GM03348 (cell line): ENCODE data around the gene COL5A1.

ENCODE experiments used
- DNase-seq: peaks from one replicate; pipeline ENCODE4 v3.0.0; 2012; ENCODE audit warnings: low spot score

The COL5A1 gene

DNA sequence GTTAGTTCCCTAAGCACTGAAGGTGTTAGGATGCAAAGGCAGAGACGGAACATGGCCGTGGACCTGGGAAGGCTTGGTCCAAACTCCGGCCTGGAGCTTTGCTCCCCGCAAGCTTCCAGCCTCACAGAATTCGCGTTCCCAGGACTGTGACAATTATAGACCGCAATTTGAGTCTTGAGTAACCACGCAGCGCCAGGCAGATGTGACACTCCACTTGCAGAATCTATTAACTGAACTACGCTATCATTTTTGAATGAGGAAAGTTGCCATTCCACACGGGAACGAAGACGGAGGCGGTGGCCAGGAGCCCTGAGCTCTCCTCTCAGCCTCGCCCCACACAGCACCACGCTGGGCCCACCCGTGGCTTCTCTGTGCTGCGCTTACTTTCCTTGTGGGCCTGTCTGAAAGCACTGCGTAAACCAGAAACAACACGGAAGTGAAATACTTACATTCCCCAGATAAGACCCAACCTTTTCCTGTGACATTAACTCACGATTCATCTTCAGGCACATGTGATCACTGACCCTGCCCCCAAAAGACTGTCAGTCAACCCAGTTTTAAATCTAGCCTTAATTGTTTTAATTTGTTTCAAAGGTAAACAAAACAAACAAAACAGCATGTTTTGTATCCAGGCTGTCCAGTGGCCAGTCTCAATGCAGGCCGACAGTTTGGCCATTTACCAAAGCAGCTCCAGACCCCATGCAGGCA is 16.1 kb upstream of the COL5A1 start:
- DNase-seq, result no peak

DNA sequence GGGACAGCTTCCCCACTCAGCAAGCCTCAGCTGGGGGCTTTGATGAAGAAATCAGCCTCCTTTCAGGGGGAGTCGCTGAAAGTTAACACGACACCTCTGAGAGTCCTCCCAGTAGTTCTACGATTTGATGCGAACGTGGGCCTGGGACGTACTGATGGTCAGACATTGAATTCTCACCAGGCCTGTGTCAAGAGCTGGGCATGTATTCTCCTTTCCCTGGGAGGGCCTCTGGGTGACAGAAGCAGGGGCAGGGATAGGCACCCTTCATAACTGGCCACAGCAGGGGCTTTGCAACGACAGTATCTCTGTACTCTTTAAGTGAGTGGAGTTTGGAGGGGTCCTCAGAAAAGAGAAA is 15.6 kb upstream of the COL5A1 start:
- DNase-seq, result no peak

DNA sequence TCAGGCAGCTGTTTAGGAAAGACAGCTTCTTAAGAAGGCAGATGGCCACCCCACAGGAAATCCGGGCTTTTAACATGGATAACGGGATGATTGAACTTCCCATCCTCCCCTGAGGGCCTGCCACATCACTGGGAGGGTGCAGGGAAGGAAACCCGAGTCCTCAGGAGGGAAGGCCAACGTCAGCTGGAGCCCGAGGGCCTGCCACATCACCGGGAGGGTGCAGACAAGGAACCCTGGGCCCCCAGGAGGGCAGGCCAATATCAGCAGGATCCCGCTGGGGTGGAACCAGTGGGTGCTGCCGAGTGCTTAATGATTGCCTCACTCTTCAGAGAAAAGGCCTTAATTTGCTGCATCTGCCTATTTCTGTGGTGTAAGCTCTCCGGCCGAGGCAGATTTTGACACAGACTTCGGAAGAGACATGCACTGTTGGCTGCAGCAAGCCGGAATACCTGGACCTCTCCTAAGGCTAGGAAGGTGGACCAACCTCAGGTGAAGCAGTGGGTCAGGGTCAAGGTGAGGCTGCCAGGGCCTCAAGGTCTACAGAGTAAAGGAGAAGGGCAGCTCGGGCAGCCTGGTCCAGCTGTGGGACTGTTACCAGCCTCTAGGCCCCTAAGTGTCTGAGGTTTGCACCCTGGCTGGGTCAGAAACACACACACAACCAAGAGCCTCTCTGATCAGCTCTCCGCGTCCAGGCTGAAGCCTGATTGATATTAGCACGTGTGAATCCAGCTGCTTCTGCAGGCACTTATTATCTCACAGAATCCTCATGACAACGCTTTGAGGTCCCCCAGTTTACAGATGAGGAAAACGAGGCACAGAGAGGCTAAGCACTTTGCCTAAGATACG is 14.8 kb upstream of the COL5A1 start:
- no peak for DNase-seq

DNA sequence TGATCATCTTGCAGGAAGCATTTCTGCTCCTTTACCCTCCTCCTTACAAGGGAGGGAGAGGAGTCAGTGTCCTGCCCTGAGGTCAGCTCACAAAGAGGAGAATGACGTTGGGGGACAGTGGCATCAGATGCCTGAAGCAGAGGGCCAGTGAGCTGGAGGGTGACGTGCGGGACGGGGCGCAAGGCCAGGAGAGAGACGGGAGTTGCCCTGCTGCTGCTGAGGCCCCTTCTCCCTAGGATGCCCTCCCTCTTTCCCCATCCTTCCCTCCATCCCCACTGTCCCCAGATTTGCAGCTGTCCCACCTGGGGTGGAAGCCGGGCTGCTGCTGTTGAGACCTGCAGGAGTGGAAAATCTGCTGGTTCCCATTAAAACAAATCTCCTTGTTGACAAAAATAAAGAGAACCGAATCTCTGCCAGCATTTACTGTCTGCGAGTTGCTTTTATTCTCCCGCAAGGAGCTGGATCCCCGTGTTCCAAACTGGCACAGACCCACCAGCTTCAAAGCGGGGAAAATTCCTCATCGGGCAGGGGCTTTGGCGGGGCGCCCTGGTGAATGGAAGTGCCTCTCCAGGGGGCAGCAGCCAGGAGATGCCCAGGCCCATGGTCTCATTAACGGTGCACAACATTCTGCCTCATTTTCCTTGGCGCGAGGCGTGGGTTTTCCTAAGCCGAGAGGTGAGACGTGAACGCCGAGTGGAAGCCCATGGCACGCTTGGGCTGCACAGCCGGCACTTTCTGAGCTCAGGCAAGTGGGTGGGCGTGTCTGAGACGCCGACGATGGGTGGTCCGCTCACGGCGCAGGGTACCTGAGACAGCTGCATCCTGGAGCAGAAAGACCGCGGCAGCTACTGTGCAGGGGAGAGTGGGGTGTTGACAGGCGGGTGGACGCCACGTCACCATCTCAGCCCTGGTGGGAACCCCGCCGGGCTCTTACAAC is 13.9 kb upstream of the COL5A1 start:
- no peak for DNase-seq

DNA sequence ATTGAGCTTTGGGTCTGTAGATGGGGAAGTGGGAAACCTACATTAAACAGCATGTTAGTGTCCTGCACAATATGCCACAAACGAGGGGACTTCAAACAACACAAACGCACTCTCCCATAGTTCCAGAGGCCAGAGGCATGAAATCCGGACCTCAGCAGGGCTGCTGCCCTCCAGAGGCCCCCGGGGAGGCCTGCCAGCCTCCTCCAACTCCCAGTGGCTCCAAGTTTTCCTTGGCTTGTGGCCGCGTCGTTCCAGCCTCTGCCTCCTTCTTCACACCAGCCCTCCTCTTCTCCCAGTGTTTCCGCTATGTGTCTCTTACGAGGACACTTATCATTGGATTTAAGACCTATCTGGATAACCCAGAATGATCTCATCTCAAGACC is 13.3 kb upstream of the COL5A1 start:
- DNase-seq, result no peak

DNA sequence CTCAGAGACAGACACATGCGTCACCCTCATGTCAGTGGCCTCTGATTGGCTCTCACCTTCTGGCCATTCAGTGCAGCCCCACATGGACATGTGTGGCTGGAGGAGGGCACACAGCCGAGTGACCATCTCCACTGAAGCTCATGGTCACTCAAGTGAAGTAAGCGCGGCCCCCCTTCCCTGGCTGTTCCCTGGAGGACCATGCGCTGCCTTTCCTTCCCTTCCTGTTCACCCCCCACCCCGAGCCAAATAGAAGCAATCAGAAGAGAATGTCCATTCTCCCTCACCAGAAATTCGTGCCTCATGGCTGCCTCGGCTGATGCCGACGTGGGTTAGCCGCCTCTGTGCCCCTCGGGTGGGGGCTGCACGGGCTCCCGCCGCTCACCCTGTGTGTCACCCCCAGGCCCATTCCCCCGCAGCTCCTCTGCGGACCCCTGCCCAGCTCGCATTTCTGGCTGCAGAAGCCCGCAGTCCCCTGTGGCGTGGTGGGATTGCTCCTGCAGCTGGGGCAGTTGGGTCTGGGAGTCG is 12.5 kb upstream of the COL5A1 start:
- DNase-seq, result no peak

DNA sequence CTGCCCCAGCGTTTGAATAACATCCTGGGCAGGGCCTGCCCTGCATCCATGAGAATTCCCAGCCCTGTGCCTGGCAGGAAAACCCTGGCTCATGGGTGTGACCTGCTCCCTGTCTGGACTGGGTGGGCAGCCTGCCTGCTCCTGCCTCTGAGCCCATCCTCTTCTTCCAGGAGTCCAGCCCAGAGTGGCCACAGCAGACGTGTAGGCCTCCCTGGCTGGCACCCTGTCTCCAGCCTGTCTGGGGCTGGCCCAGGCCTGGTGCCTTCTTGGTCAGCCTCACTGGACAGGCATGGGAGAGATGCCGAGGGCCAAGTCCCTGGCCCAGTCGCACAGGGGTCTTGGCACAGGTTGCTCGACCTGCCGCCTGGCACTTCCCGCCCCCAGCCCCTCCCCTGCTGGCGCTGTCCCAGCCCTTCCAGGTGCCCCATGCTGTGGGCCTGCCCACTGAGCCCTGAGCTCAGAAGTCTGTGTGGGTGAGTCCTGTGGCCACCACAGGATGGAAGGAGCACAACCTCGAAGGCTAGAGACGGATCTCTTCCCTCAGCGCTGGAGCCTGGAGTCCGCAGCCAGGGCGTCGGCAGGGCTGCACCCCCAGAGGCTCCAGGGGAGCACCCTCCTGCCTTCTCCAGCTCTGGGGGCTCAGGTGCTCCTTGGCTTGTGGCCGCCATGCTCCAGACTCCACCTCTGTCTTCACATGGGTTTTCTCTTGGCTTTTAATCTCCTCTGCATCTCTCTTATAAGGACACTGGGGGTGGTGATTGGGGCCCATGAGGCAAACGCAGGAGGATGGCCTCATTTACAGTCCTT is 11.8 kb upstream of the COL5A1 start:
- peak; percentile 23 for DNase-seq

DNA sequence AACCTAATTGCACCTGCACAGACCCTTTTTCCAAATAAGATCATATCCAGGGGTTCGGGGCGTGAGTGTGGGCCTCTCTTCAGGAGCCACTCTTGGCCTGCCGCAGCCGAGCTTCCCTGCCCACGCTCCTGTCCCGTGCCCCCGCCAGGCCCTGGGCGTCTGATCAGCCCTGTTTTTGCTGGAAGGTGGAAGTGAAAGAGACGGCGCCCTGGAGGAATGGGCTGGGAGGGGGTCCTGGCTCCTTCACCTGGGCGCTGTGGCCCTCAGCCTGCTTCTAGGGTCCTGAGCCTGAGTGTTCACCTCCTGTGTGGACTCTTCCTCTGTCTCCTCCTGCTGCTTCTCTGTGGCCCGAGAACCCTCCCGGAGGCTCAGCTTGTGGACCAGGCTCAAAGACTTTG is 11.2 kb upstream of the COL5A1 start:
- DNase-seq, result no peak

DNA sequence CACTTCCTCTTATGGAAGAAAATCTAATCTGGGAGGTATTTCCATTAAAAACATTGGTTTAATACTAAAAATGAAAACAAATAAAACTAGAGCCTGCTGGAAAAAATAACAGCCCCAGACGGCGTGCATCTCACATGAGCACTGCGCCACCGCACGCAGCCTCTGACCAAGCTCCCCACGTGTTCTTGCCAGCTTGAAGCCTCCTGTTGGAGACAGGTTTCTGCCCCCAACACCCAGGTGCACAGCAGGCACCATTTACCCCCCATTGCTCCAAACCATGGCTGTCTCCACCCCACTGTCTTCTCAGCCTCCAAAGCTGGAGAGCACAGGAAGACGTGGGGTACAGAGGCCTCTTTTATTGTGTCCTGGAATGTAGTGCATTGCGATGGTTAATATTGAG is 10.7 kb upstream of the COL5A1 start:
- DNase-seq, result no peak

DNA sequence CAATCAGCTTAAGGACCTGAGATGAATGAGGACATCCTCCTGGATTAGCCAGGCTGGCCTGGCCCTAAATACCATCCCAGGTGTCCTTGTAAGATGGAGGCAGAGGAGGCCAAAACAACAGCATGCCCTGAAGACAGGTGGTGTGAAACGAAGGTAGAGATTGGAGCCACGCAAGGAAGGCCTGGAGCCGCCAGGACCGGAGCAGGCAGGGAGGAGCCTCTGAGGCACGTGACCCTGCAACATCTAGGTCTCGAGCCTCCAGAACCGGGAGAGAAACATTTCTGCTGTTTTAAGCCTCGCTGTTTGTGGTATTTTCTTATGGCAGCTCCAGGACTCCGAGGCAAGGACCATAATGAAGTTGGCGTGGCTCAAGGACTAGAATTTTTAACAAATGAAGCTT is 9.7 kb upstream of the COL5A1 start:
- no peak for DNase-seq

DNA sequence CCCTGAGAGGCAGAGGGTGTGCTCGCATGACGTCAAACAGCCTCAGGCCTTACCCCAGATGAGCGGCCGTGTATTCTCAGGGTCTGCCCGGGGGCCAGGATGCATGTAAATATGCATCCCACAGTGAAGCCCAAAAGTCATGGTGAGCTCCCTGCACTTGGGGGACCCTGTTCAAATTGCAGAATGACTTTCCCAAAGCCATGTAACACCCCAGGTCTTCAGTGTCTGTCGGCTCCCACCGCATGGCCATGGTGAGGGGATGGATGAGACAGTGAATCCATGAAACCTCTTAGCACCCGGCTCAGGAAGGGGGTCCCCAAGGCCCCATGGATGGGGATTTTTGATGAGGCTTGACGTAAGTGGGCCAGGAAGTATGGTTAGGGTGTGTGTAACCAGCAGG is 9.3 kb upstream of the COL5A1 start:
- no peak for DNase-seq

DNA sequence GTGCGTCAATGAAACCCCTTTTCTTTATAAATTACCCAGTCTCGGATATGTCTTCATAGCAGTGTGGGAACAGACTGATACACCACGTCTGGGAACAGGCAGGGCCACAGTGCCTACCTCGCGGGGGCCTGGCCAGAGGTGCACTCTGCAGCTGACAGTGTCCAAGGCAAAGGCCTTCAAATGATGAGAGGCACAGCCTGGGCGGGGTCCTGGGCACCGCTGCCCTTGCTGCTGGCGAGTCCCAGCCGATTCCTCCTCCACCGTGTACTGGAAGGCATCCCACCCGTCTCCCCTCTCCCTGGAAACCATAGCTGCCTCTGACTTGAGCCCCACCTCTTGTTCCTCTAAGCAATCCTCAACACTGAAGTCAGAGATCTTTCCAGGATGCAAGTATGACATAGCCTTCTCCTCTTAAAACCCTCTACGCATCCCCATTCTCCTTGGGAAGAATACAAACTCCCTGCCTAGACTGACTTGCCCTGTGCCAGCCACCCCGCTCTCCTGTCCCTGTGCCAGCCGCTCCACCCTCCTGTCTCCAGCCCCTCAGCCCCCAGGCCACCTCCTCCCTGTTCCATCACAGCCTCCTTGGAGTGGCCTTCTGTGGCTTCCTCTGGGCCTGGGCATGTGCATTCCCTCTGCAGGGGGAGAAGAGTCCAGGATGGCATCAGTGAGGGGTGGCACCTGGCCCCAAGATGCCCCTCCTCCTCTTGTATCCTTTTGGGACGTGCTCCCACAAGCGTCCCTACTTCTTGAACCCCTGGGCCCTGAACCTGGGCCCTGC is 8.1 kb upstream of the COL5A1 start:
- no peak for DNase-seq

DNA sequence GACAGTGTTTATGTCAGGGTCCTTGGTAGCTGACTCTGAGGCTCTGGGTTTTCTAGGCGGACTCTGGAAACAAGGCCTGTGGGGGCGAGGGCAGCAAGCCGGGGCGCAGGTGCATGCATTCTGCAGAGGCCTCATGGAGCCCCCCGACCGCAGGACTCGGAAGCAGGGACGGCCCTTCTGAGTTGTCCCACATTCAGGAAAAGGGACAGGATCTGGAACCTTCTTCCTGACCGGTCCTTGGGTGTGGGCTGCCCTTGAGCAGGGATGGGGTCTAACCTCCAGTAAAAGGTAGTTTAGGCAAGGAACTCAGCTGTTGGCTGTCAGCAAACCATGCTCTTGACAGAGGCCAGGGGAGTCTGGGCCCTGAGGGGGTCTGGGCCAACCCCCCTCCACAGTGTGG is 7.4 kb upstream of the COL5A1 start:
- no peak for DNase-seq

DNA sequence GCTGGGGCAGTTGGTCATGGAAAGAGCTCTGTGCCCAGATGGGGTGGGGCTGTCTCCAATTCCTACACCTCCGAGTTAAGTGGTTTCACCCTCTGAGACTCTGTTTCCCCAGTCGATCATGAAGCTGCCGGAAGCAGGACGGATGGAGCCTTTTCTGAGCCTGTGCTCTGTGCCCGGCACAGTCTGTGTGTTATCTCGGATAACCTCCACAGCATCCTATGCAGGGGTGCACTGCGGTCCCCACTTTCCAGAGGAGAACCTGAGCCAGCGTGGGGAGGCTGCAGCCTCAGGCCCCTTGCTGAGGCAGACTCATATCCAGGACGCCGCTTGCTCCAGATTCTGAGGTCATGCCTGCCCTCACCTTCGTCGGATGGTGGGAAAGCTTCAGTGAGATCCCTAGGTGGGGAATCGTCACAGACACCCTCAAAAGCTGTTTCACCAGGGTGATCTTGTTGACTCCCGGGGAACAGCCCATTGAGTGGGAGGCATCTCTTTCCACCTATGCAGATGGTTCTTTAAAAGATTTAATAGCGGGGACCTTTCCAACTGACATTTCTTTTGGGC is 6.9 kb upstream of the COL5A1 start:
- no peak for DNase-seq

DNA sequence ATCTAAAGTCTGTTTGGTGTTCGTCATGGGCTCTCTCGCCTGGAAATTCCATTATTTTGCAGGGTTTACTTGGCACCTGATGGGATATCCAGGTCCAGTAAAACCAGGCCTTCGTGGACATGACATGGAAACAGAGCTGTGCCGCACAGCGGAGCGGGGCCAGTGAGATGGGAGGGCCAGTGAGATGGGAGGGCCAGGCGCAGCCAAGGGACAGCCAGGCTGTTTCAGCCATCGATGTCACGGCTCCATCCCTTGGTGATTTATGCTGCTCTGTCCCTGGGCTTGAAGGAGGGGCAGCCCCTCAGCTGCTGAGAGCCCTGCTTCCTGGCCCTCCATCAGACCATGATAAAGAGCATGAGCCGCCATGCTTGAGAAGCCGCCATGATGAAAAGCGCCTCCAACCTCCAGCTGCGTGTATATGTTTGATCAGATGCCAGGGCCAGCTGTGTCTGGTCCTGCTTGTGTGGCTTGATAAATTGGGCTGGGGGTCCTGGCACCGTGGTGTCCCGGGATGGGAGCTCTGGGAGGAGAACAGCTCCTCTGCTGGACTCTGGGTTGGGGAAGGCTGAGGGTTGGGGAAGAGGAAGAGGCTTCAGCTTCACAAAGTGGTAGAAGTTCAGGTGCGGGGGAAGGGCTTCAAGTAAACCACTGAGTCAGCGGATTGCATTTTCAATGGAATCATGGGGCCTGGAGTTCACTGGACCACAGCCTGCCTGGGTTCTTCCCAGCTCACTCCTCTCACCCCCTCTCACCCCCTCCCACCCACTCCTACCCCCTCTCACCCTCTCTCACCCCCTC is 6.1 kb upstream of the COL5A1 start:
- no peak for DNase-seq

DNA sequence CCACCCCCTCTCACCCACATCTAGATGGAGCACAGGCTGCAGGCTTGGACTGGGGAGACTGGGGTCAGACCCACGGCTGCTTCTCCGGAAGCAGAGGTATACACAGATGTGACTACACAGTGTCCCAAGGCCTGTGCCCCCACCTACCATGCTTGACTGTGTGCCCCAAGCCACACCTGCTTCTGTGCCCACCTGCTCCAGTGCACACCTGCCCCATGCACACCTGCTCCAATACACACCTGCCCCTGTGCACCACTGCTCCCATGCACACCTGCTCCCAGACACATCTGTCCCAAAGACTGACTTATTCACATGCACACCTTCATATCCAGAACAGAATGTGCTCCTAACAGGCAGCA is 5.5 kb upstream of the COL5A1 start:
- no peak for DNase-seq

DNA sequence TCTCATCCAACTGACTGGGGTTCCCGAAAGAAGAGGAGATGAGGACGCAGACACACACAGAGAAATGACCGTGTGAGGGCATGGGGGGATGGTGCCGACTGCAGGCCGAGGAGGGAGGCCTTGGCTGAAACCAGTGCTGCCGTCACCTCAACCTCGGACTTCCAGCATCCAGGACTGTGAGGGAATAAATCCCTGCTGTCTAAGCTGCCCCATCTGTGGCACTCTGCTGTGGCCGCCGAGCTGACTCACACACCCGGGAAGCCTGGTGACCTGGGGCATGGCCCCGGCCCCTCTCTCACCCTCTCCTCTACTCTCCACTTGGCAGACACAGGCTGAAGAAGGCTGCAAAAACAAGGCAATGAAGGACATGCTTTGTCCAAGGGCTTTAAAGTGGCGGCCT is 4.4 kb upstream of the COL5A1 start:
- no peak for DNase-seq

DNA sequence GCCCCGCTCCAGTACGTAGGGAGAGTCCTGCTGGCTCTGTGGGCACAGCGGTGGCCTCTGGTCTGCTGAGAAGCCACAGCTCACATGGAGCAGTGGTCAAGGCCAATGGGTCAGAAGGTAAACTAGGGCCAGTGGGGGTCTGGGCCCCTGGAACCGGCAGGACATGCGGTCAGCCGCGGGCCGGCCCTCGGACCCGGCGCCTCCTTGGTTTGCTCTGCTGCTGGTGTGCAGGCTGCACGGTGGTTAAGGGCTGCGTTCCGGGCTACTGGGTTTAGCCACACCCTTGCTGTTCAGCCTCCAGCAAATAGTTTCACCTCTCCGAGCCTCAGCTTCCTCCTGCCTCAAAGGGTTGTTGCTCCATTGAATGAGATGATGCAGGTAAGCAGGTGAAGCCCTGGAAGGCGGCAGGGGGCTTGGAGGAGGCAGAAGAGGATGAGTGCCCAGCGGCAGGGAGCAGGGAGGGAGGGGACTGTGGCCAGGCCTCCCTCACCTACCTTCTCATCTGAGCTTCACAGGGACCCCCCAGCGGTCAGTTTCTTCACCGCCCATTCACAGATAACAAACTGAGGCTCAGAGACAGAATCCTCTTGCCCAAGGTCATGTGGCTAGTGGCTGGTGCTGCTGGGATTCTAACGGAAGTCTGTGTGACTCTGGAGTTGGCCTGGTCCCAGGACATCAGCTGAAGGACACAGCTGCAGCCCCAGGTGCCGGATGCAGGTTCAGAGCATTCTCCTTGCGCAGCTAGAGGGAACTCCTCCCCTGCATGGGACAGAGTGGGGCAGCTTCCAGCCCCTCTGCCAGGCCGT is 3.7 kb upstream of the COL5A1 start:
- DNase-seq, result no peak
